GM19239 (cell line): Measurements from ENCODE around the gene KRT7.
"Not testable (repeated sequence)": the region's sequence is repeated elsewhere in the genome, so short reads cannot be mapped to it uniquely, and the experiment has no call there.

Source experiments
- DNase-seq: peaks from one replicate; pipeline ENCODE4 v3.0.0; 2011; ENCODE audit warnings: low spot score; ENCODE audit not compliant: insufficient read length
- FAIRE-seq: peaks from 2 replicates; lab custom pipeline; 2011; peaks lifted over from hg19 to GRCh38; lab: Jason Lieb, UNC

The KRT7 gene

GRCh38 chr12:52290483-52291134, 57.6 kb downstream of the KRT7 start:
- peak; percentile 45 for FAIRE-seq
- not testable (repeated sequence) for DNase-seq

- no peak for FAIRE-seq
Observed at GRCh38 chr12:52291267-52291935, 58.4 kb downstream of the KRT7 start, which contains the start of gene KRT81. KRT81 (minus strand) TSS chr12:52291534; CDS start chr12:52291465, 69 bp downstream.

GRCh38 chr12:52293926-52294325, 60.9 kb downstream of the KRT7 start:
- FAIRE-seq (no peak), DNase-seq (no peak)

More at GRCh38 chr12:52291267-52291935, 58.4 kb downstream of the KRT7 start, which contains the start of gene KRT81:
- no peak for DNase-seq

DNA sequence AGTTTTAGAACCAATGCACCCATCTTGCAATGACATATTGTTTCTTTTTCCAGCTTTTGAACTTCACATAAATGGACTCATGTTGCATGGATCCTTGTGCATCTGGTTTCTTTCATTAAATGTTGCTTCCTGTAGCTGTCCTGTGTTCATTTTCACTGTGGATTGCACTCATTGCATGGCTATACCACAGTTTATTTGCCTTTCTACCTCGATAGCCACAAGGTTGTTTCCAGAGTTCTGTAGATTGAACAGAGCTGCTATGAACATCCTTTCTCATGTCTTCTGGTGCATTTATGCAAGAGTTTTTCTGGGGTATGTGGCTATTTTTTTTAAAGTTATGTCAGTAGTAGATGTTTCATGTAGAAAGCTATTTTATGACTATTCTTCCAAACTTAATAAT, 61.8 kb downstream of the KRT7 start:
- DNase-seq, result no peak
- no peak for FAIRE-seq

DNA sequence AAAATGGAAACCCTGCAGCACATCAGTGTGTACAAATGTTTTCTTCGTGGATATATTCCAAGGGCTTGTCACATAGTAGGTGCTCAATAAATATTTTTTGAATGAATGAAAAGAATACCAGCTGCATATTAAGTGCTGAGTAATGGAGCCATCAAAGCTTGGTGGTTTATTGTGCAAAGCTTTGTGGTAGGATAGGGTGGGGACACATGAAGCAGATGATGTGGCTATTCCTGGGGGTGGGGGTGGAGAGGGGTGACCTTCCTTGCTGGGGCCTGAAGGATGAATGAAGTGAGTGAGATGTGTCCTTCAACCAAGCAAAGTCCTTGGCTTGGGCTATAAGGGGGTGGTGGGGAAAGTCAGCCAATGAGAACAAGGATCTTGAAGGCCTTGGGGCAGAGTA, 62.6 kb downstream of the KRT7 start:
- FAIRE-seq (no peak), DNase-seq (no peak)

DNA sequence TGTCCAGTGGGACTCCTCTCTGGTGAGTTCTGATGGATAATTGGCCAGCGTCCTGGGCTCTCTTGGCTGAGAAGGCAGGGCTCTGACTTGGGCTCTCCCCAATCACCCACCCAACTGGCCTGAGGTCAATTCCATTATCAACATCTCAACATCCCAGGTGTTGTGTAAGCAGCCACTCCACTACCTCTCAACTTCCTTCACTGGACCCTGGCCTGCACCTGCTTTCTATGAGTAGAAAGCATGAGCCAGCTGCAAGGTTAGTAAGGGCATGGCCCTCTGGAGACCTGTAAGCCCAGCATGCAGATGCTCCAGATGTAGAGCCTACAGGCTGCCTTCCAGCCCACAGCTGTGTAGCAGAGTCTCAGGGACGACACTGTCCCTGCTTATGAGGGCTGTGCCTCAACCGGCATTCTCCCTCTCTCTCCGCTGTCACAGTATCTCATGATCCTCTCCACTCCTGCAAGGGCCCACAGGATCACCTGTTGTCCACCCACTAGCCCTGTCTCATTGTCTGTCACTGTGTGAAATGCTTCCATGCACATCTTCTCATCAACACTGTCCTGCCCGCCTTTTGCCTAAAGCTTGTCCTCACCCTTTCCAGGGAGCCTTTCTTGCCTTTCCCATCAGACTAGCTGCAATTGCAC, 63.7 kb downstream of the KRT7 start:
- FAIRE-seq (no peak), DNase-seq (no peak)
